Neural cell (in vitro differentiated cells): ENCODE results near the gene DPP10. TPM values are rescaled to one million over a fixed set of nuclear protein-coding genes. Genes with fewer than 3 reads are reported as not detected.

ENCODE experiments used
- H2AFZ ChIP-seq: fragments of 200-600, 300-800 bp; sonication (generic), shearing (Covaris generic); 2 replicates; pipeline ENCODE4 v1.6.0; 2014; ENCODE audit warnings: low read depth, mild to moderate bottlenecking, antibody characterized with exemption, low read length, moderate library complexity
- H3F3A ChIP-seq: fragments of 200-600 bp; shearing (Covaris generic); 2 replicates; pipeline ENCODE4 v1.6.1; 2016; ENCODE audit warnings: mild to moderate bottlenecking, moderate library complexity, mixed read lengths, antibody characterized with exemption, low read length; ENCODE audit not compliant: insufficient read depth, poor library complexity, severe bottlenecking
- H3K27ac ChIP-seq: fragments of 200-600, 300-800 bp; sonication (generic), shearing (Covaris generic); 2 replicates; pipeline ENCODE4 v1.5.1; 2014; ENCODE audit warnings: mild to moderate bottlenecking, low read length, moderate library complexity
- H3K27me3 ChIP-seq: fragments of 300-800, 200-600 bp; sonication (generic), shearing (Covaris generic); 2 replicates; pipeline ENCODE4 v1.6.0; 2014; ENCODE audit warnings: mild to moderate bottlenecking, low read depth, low read length, moderate library complexity; ENCODE audit not compliant: insufficient read depth
- H3K36me3 ChIP-seq: fragments of 300-800, 200-600 bp; sonication (generic), shearing (Covaris generic); 2 replicates; pipeline ENCODE4 v1.5.1; 2014; ENCODE audit warnings: mild to moderate bottlenecking, antibody characterized with exemption, low read length, moderate library complexity; ENCODE audit not compliant: insufficient read depth
- H3K4me2 ChIP-seq: fragments of 300-800, 200-600 bp; sonication (generic), shearing (Covaris generic); 2 replicates; pipeline ENCODE4 v1.6.0; 2014; ENCODE audit warnings: mild to moderate bottlenecking, low read length
- H3K4me3 ChIP-seq: fragments of 300-800, 200-600 bp; sonication (generic), shearing (Covaris generic); 2 replicates; pipeline ENCODE4 v1.5.1; 2014; ENCODE audit warnings: mild to moderate bottlenecking, low read length, moderate library complexity
- H3K79me2 ChIP-seq: fragments of 200-600 bp; shearing (Covaris generic); replicated peaks from 2 replicates; pipeline ENCODE4 v1.6.0; 2014; ENCODE audit warnings: mild to moderate bottlenecking, low read length, moderate library complexity; ENCODE audit not compliant: insufficient read depth
- H3K9ac ChIP-seq: fragments of 300-800, 200-600 bp; sonication (generic), shearing (Covaris generic); 2 replicates; pipeline ENCODE4 v1.6.1; 2016; ENCODE audit warnings: mild to moderate bottlenecking, low read length, mixed read lengths
- H3K9me2 ChIP-seq: fragments of 200-600 bp; shearing (Covaris generic); 2 replicates; pipeline ENCODE4 v1.6.1; 2016; ENCODE audit warnings: mild to moderate bottlenecking, low read length, mixed read lengths; ENCODE audit not compliant: insufficient read depth
- H3K9me3 ChIP-seq: fragments of 200-600, 300-800 bp; sonication (generic), shearing (Covaris generic); 2 replicates; pipeline ENCODE4 v1.6.1; 2016; ENCODE audit warnings: mild to moderate bottlenecking, mixed run types, low read length, moderate library complexity, mixed read lengths
- H4K20me1 ChIP-seq: fragments of 200-600 bp; shearing (Covaris generic); 2 replicates; pipeline ENCODE4 v1.6.1; 2016; ENCODE audit warnings: mild to moderate bottlenecking, mixed run types; ENCODE audit not compliant: insufficient read depth
- EP300 ChIP-seq: fragments of 450-650 bp; conservative IDR thresholded peaks from 2 replicates; pipeline ENCODE4 v1.6.1; 2014; ENCODE audit warnings: antibody characterized with exemption, mild to moderate bottlenecking, moderate library complexity; ENCODE audit not compliant: poor library complexity, severe bottlenecking
- EZH2 ChIP-seq: fragments of 200-600, 300-800 bp; shearing (Covaris generic), sonication (generic); IDR thresholded peaks from 2 replicates; pipeline ENCODE4 v1.6.1; 2014; ENCODE audit warnings: antibody characterized with exemption, low read length, borderline replicate concordance, mild to moderate bottlenecking; ENCODE audit not compliant: insufficient read depth, poor library complexity, severe bottlenecking
- MXI1 ChIP-seq: fragments of 450-650 bp; conservative IDR thresholded peaks from 2 replicates; pipeline ENCODE4 v1.6.1; 2014; ENCODE audit warnings: antibody characterized with exemption, mild to moderate bottlenecking; ENCODE audit not compliant: poor library complexity, severe bottlenecking
- POLR2AphosphoS5 ChIP-seq: IDR thresholded peaks from 2 replicates; pipeline ENCODE4 v1.6.1; 2012
- RAD21 ChIP-seq: fragments of 450-650 bp; conservative IDR thresholded peaks from 2 replicates; pipeline ENCODE4 v1.6.1; 2014; ENCODE audit warnings: antibody characterized with exemption, mild to moderate bottlenecking, moderate library complexity
- SMC3 ChIP-seq: fragments of 450-650 bp; conservative IDR thresholded peaks from 2 replicates; pipeline ENCODE4 v1.6.1; 2014; ENCODE audit warnings: antibody characterized with exemption, mild to moderate bottlenecking, moderate library complexity; ENCODE audit not compliant: poor library complexity
- TAF1 ChIP-seq: IDR thresholded peaks from 2 replicates; pipeline ENCODE4 v1.6.1; 2012; ENCODE audit warnings: low read depth
- polyA plus RNA-seq: library from polyadenylated mRNA; depleted of rRNA; stranded (reverse); fragments of >200 nt; gene quantifications from 2 replicates; pipeline ENCODE4 v1.2.3, GENCODE V29; 2014
- TF ChIP-seq, protein P1 (sequence below): IDR thresholded peaks from 2 replicates; pipeline ENCODE4 v1.6.1; 2012; ENCODE audit warnings: borderline replicate concordance
- TF ChIP-seq, protein P2 (sequence below): fragments of 450-650 bp; IDR thresholded peaks from 2 replicates; pipeline ENCODE4 v1.5.1; 2014; ENCODE audit warnings: antibody characterized with exemption, mild to moderate bottlenecking, moderate library complexity; ENCODE audit not compliant: poor library complexity, severe bottlenecking

The DPP10 gene
- polyA plus RNA-seq, 1 donor from 2014 or later, result 13.9 TPM

DNA sequence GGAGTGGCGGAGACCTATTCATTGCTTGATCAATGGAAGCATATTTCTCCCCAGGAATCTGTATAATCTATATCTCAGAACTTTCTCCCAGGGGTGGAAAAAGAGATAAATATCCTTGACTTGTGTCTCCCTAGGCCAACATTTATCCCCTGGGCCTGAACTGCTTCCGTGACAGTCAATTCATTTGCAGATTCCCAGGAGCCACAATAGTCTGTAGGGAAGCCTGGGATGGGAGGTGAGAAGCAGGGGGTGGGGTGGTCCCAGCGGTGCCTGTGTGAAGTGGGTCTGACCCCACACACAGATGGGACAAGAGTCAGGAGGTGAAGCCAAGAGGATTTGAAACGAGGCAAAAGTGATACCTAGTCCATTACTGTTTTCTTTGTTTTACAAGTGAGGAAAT is 166.8 kb downstream of the DPP10 start:
- no peak overlapping the region for H3K9ac ChIP-seq
- H3K4me3 ChIP-seq, result no peak overlapping the region
- H3K9me3 ChIP-seq, result no peaks in the 10 kb centered on the region
- no peaks in the 10 kb centered on the region for H4K20me1 ChIP-seq
- no peaks in the 10 kb centered on the region for H3F3A ChIP-seq
- H3K9me2 ChIP-seq, result no peaks in the 10 kb centered on the region
- no peaks in the 10 kb centered on the region for H3K79me2 ChIP-seq
- TF ChIP-seq, protein P1, sequence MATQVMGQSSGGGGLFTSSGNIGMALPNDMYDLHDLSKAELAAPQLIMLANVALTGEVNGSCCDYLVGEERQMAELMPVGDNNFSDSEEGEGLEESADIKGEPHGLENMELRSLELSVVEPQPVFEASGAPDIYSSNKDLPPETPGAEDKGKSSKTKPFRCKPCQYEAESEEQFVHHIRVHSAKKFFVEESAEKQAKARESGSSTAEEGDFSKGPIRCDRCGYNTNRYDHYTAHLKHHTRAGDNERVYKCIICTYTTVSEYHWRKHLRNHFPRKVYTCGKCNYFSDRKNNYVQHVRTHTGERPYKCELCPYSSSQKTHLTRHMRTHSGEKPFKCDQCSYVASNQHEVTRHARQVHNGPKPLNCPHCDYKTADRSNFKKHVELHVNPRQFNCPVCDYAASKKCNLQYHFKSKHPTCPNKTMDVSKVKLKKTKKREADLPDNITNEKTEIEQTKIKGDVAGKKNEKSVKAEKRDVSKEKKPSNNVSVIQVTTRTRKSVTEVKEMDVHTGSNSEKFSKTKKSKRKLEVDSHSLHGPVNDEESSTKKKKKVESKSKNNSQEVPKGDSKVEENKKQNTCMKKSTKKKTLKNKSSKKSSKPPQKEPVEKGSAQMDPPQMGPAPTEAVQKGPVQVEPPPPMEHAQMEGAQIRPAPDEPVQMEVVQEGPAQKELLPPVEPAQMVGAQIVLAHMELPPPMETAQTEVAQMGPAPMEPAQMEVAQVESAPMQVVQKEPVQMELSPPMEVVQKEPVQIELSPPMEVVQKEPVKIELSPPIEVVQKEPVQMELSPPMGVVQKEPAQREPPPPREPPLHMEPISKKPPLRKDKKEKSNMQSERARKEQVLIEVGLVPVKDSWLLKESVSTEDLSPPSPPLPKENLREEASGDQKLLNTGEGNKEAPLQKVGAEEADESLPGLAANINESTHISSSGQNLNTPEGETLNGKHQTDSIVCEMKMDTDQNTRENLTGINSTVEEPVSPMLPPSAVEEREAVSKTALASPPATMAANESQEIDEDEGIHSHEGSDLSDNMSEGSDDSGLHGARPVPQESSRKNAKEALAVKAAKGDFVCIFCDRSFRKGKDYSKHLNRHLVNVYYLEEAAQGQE, result no peak
- no peak for TF ChIP-seq POLR2AphosphoS5
- no peak for TF ChIP-seq EZH2
- TF ChIP-seq MXI1, result no peak
- no peak for TF ChIP-seq TAF1
- TF ChIP-seq EP300, result no peak
- TF ChIP-seq SMC3, result no peak
- TF ChIP-seq, protein P2, sequence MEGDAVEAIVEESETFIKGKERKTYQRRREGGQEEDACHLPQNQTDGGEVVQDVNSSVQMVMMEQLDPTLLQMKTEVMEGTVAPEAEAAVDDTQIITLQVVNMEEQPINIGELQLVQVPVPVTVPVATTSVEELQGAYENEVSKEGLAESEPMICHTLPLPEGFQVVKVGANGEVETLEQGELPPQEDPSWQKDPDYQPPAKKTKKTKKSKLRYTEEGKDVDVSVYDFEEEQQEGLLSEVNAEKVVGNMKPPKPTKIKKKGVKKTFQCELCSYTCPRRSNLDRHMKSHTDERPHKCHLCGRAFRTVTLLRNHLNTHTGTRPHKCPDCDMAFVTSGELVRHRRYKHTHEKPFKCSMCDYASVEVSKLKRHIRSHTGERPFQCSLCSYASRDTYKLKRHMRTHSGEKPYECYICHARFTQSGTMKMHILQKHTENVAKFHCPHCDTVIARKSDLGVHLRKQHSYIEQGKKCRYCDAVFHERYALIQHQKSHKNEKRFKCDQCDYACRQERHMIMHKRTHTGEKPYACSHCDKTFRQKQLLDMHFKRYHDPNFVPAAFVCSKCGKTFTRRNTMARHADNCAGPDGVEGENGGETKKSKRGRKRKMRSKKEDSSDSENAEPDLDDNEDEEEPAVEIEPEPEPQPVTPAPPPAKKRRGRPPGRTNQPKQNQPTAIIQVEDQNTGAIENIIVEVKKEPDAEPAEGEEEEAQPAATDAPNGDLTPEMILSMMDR, result no peak
- TF ChIP-seq RAD21, result no peak
- no peaks in the 10 kb centered on the region for H3K27me3 ChIP-seq
- H3K27ac ChIP-seq, result no peak overlapping the region
- H3K4me2 ChIP-seq, result no peak overlapping the region
- H2AFZ ChIP-seq, result no peak overlapping the region
- H3K36me3 ChIP-seq, result no peaks in the 10 kb centered on the region

DNA sequence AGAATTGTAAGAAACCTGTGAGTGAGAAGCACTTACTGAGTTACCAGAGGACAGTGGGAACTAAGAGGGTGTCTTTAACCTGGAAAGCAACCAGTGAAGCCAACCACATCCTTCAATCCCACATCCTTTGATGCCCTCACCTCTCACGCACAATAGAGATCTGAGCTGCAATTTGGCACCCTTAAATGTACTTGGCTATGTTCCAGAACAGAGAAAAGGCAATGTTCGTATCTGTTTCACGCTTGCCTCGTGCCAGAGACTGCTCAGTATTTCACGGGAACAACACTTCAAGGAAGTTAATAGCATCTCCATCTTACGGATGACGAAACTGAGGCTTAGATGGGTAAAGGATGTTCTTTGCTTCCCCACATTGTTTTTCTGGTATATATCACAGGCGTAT is 167.4 kb downstream of the DPP10 start:
- Histone ChIP-seq H4K20me1 (no peaks in the 10 kb centered on the region), H3K4me2 (no peak overlapping the region), H2AFZ (no peak overlapping the region), H3K9me2 (no peaks in the 10 kb centered on the region), H3K27ac (no peak overlapping the region), H3K9me3 (no peaks in the 10 kb centered on the region), H3K27me3 (no peaks in the 10 kb centered on the region), H3K9ac (no peak overlapping the region), H3K4me3 (no peak overlapping the region), H3K79me2 (no peaks in the 10 kb centered on the region), H3K36me3 (no peaks in the 10 kb centered on the region), H3F3A (no peaks in the 10 kb centered on the region)
- TF ChIP-seq, protein P1, result no peak
- TF ChIP-seq MXI1 (no peak), SMC3 (no peak), RAD21 (no peak), EZH2 (no peak), EP300 (no peak), TAF1 (no peak), POLR2AphosphoS5 (no peak)
- TF ChIP-seq, protein P2, result no peak
